HG03039 (cell line): ENCODE data around the gene PHC3.
"Not testable (repeated sequence)": the region's sequence is repeated elsewhere in the genome, so short reads cannot be mapped to it uniquely, and the experiment has no call there.

ENCODE experiments used
- ATAC-seq: cut with Tn5 transposase; IDR thresholded peaks from one replicate; pipeline ENCODE4 v1.9.1; 2021; ENCODE audit warnings: mild to moderate bottlenecking, moderate library complexity; ENCODE audit not compliant: unreplicated experiment

Gene PHC3

GRCh38 chr3:170180908-170181885 lies at the start of gene PHC3:
Gene PHC3, minus strand, starts transcription at chr3:170181733. Its CDS starts 18 bp downstream, at chr3:170181715.
- ATAC-seq, result peak; percentile 81

GRCh38 chr3:170228093-170228766 lies 46.7 kb upstream of the PHC3 start:
- ATAC-seq, result no peak

GRCh38 chr3:170226426-170226960 lies 45.0 kb upstream of the PHC3 start:
- ATAC-seq, result no peak

DNA sequence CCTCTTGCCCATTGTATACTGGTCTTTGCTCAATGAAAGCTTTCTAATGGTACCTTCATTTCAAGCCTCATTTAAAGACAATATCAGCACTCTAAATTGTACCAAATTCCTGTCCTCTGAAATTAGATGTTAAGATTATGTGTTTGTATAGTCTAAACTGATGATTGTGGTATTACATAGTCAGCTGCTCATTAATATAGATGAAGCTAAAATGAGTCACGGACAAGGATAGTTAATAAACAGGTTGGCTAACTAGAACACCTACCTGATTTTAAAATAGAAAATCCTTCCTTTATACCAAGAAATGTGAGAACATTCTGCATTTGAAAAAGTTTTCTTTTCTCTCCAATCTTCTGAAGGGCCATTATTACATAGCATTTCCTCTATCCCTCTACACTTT lies 43.6 kb upstream of the PHC3 start:
- no peak for ATAC-seq

GRCh38 chr3:170222647-170223541 lies 41.4 kb upstream of the PHC3 start:
- ATAC-seq, result peak; percentile 38

DNA sequence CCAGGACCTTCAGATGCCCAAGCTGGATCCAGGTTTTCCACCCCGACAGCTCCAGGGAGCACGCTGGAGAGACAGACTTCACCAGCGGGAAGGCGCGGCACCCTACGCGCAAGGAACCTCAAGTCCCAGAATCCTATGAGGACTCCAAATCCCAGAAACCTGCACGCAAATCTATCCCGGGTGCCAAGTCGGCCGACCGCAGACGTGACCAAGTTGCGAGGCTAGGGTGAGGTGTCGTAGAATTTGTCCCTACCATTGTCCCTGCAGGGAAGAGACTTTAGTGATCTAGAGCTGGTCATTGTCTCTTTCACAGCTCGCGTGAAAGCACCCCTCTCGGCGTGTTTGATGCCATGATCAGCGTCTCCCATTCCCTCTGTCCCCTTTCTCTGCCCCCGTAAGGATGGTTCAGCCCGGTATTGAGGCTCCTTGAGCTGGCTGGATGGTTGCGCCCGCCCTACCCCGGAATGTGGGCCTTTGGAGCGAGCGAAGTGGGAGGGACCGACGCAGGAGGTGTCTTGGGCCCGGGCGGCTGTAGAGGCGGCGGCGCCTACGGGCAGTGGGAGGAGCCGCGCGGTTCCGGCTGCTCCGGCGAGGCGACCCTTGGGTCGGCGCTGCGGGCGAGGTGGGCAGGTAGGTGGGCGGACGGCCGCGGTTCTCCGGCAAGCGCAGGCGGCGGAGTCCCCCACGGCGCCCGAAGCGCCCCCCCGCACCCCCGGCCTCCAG lies 40.6 kb upstream of the PHC3 start, which contains the start of gene PRKCI:
Gene PRKCI (plus strand): TSS at position 501 of the 723 bp plus-strand sequence. CDS start 246 bp downstream, outside the sequence.
- peak; percentile 94 for ATAC-seq

GRCh38 chr3:170220871-170221270 lies 39.3 kb upstream of the PHC3 start:
- no peak for ATAC-seq

DNA sequence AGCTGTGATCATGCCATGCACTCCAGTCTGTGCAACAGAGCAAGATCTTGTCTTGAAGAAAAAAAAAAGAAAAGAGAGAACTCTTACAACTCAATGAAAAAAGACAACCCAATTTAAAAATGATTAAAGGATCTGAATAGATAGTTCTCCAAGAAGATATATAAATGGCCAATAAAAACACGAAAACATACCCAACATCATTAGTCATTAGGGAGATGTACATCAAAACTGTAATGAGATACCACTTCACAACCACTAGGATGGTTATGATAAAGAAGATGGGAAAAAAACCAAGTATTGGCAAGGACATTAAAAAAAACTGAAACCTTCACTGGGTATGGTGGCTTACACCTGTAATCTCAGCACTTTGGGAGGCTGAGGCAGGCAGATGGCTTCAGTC lies 38.3 kb upstream of the PHC3 start:
- ATAC-seq, result no peak

DNA sequence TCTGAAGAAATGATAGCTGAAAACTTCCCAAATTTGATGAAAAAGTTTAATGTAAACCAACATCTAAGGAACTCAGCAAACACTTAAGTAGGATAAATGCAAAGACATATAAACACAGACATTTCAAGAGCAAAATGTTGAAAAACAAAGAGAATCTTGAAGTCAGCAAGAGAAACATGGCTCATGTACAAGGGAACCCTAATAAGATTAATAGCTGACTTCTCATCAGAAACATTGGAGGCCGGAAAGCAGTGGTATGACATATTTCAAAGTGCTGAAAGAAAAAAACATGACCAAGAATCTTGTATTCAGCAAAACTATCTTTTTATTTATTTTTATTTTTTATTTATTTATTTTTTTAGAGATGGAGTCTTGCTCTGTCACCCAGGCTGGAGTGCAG lies 30.1 kb upstream of the PHC3 start:
- no peak for ATAC-seq

- no peak for ATAC-seq
Observed at GRCh38 chr3:170207717-170208116, 26.2 kb upstream of the PHC3 start.

- not testable (repeated sequence) for ATAC-seq
Observed at GRCh38 chr3:170206164-170206762, 24.7 kb upstream of the PHC3 start.

GRCh38 chr3:170205302-170205701 lies 23.8 kb upstream of the PHC3 start:
- ATAC-seq, result peak; percentile 45

- ATAC-seq, result no peak
Observed at GRCh38 chr3:170204509-170204908, 23.0 kb upstream of the PHC3 start.

GRCh38 chr3:170204023-170204472 lies 22.5 kb upstream of the PHC3 start:
- no peak for ATAC-seq

GRCh38 chr3:170203457-170203856 lies 21.9 kb upstream of the PHC3 start:
- peak; percentile 60 for ATAC-seq

DNA sequence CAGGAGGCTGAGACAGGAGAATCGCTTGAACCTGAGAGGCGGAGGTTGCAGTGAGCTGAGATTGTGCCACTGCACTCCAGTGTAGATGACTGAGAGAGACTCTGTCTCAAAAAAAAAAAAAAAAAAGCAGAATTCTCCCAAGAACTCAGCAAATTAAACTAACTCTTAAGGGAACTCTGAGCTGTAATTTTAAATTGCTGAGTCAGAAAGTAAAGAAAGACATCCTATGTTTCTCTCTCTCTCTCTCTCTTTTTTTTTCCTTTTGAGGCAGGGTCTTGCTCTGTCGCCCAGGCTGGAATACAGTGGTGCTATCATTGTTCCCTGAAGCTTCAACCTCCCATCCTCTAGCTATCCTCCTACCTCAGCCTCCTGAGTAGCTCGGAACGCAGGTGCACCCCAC lies 20.0 kb upstream of the PHC3 start:
- no peak for ATAC-seq

GRCh38 chr3:170200987-170201386 lies 19.5 kb upstream of the PHC3 start:
- no peak for ATAC-seq

- ATAC-seq, result no peak
Observed at GRCh38 chr3:170196833-170197232, 15.3 kb upstream of the PHC3 start.

- not testable (repeated sequence) for ATAC-seq
Observed at GRCh38 chr3:170195759-170196158, 14.2 kb upstream of the PHC3 start.
